GM18858 (cell line): ENCODE results near the gene UMAD1.

ENCODE experiments used
- ATAC-seq: cut with Tn5 transposase; IDR thresholded peaks from one replicate; pipeline ENCODE4 v1.9.1; 2021; ENCODE audit not compliant: unreplicated experiment

Gene UMAD1

GRCh38 chr7:7688310-7688709 lies 47.8 kb downstream of the UMAD1 start:
- ATAC-seq, result no peak

DNA sequence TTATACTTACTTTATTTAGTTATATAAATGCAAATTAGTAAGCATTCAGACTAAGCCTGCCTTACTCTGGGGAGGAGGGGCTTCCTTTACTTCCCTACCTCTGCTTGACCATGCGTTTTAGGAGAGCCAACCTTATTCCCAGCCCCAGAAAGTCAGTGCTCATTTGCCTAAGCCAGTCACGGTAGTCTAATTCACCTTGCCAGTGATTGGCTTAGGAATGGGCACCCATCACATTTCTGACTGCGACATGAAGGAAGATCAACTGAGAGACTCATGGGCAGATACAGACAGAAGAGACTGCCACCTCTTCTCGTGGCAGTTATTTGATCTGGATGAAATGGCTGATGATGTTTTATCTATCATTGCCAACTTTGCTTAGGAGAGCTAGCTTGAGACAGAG lies 48.4 kb downstream of the UMAD1 start:
- no peak for ATAC-seq

DNA sequence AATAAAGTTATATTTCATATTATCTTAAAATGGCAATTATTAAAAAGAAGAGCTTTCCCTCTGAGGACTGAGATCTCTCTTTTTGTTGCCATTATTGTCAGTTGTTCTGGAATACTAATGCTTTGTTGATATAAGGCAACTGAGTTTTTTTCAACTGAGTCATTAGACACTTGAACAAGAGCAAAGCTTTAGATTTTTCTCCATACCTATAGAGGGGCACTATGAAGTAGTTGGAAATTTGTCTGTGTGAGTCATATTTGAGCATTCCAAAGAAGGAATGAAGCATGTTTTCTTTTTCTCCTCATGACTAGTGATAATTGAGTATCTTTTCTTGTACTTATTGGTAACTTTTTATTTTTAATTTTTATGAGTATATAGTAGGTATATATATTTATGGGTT lies 53.3 kb downstream of the UMAD1 start:
- no peak for ATAC-seq

GRCh38 chr7:7694542-7694941 lies 54.0 kb downstream of the UMAD1 start:
- no peak for ATAC-seq

GRCh38 chr7:7695111-7695817 lies 54.7 kb downstream of the UMAD1 start:
- ATAC-seq, result no peak

GRCh38 chr7:7696458-7697119 lies 56.0 kb downstream of the UMAD1 start:
- no peak for ATAC-seq

- no peak for ATAC-seq
These were observed 58.4 kb downstream of the UMAD1 start for GRCh38 chr7:7698930-7699329.

- ATAC-seq, result no peak
These were observed 58.8 kb downstream of the UMAD1 start for GRCh38 chr7:7699380-7699779.

DNA sequence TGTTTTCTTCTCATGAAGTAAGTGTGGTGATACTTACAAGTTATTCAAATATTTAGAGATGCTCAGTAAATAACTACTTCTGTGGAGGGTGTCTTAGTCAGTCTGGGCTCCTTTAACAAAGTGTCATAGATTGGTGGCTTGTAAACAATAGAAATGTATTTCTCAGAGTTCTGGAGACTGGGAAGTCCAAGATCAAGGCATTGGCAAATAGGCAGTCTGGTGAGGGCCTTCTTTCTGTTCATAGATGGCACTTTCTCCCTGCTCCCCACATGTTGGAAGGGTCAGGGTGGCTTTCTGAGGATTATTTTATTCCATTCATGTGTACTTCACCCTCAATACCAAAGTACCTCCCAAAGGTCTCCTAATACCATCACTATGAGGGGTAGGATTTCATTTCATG lies 59.4 kb downstream of the UMAD1 start:
- no peak for ATAC-seq

- no peak for ATAC-seq
These were observed 61.0 kb downstream of the UMAD1 start for GRCh38 chr7:7701527-7701926.

DNA sequence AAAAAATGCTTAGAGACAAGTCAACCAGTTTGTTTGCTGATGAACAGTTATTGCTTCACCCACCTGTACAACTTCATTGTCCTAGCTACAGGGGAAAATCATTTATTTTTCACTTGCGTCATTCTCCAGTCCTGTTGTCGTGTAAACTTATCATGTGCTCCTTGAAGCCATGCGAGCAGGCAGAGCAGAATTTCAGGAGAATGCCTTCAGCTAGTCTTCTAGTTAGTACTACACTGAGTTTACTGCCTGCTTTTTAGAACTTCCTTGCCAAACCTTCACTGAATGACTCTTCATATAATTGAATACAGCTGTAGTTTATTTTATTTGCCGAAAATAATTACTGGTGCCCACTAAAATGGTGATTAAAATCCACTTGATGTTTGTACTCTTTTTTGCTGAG lies 62.3 kb downstream of the UMAD1 start:
- no peak for ATAC-seq

DNA sequence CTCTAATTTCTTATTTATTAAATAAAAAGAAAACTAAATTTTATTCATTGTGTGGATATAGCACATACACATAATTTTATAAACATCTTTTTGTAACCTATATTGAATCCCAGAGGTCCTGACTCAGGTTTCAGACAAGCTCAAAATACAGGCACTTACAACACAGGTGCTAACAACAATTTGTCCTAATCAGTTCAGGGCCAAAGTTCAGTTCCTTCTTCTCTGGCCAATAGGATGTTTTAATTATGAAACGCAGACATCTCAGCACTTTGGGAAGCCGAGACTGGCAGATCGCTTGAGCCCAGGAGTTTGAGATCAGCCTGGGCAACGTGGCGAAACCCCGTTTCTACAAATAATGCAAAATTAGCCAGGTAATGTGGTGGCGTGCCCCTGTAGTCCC lies 62.9 kb downstream of the UMAD1 start:
- ATAC-seq, result no peak

DNA sequence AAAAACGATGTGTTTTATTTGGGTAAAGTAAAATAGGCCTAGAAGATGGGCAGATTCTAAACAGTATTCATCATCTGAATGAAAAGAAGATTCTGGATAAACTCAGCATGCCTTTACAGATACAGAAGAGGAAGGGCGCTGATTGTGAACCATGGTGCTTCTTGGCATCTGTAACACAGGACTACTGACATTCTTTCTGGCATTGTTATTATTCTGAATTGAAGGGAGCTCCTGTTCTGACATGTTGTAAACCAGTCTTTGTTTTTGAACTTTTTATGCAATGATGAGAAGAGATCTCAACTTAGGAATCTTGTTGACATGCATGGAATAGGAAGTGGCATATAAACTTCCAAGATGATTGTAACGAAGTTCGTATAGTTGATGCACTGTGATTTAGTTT lies 64.3 kb downstream of the UMAD1 start:
- no peak for ATAC-seq

GRCh38 chr7:7705318-7705717 lies 64.8 kb downstream of the UMAD1 start:
- ATAC-seq, result no peak

DNA sequence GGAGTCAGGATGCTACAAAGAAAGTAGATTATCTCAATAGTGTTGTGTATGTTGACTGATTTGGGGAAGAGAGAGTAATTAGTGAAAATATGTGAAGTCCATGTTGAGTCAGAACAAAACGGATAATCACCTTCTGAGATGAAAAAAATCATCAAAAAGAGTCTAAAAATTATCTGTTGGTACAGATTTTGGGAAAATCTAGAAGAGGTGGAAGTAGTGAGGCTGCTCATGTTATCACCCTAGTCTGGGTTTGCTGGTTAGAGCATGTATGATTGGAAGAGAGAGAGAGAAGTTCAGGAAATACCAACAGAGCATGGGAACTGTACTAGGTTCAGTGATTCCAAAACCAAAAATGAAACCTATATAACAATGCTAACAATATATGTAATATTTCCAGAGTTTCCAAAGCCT lies 65.6 kb downstream of the UMAD1 start:
- ATAC-seq, result peak; percentile 52

DNA sequence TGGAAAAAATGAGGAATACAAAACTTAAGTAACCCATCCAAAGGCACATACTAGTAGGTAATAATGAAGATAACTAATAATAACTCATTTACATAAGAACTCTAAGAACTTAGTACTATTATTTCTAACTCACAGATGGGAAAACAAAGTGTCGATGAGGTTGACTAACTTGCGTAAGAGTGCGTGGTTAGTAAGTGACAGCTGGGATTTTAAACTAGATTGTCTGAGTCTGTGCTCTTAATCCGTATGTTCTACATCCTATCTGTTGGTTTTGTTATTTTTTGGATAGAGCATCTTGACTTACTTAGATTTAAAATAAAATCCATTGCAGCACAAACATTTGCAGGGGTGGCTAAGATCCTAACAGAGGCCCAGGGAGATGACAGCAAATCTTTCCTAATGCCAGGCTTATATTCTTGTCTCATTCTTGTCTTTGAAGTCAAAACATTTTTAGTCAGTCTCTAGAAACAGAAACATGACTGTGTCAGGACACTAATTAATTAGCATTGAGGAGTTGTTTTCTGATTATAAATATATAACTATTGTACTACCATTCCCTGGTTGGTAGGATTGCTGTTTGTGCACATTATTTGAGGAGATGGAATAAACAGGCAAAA lies 66.1 kb downstream of the UMAD1 start:
- no peak for ATAC-seq

DNA sequence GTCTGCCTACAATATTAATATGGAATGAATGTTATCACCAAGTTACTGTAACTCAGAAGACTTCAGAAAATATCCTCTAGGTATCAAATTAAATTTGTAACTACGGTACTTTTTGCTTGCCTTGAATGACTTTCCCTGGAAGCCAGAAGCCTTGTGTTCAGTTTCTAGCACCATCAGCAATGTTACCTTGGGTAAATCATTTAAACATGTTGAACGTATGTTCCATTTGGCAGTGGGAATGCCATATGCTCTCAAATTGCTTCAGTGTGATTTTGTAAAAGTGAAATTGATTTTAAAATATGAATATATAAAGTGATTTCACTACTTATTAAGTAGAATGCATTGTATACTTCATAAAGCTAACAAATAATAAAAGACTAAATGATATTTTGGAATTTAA lies 66.7 kb downstream of the UMAD1 start:
- no peak for ATAC-seq

DNA sequence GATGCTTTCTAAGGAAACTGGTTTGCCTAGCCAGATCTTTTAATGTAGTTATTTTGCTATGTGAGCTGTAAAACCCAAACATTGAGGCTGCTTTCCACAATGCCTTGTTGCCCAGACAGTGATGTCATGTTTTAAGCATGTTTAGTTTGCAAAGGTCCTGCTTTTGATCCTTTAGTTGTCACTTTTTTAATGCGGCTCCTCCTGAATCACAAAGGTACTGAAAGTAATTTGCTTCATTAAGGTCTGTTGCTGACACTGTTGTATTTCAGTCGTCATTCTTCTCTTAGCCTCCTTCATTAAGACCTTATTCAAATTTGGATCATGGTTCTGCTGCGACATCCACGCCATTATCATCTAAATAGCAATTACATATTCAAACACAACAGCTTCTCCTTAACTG lies 67.3 kb downstream of the UMAD1 start:
- ATAC-seq, result no peak

DNA sequence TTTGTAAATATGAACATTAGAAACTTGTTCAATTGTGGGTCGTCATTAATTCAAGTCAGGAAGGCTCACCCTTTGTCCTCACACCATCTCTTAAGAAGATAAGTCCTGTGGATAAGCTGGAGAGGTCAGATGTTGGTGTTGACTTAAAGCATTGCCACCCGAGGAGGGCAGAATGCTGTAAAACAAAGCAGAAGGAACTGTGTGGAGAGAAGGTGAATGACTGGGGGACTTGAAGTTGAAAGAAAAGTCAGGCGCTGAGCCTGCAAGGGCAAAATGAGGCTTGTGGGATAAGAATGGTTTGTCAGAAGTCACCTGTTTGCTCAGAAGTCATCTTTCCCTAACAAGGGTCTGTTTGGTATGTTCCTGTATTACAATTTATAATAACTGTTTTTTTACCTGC lies 68.7 kb downstream of the UMAD1 start:
- ATAC-seq, result no peak

GRCh38 chr7:7710469-7710868 lies 69.9 kb downstream of the UMAD1 start:
- no peak for ATAC-seq

DNA sequence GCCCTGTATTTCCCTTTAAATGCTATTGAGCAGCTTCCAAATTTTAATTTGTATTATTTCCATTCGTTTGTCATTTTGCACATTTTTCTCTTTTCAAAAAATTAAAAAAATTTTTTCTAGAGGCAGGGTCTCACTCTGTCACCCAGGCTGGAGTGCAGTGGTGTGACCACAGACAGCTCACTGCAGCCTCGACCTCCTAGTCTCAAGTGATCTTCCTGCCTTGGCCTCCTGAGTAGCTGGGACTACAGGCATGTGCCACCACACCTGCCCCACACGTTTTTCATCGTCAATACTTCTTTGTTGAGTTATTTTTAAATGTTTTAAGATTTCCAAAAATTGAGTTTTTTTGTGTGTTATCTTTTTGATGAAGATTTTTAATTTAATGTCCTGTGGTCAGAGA lies 73.2 kb downstream of the UMAD1 start:
- ATAC-seq, result no peak

GRCh38 chr7:7718492-7718891 lies 77.9 kb downstream of the UMAD1 start, which contains the start of gene RPA3:
Gene RPA3, minus strand, starts transcription at chr7:7718607. Its CDS starts 78,189 bp downstream, at chr7:7640418.
- no peak for ATAC-seq
